Mammary epithelial cell (primary cell): ENCODE data around the gene SGF29.

Experiments used
- EZH2 ChIP-seq: IDR thresholded peaks from 2 replicates; pipeline ENCODE4 v1.6.1; 2012; ENCODE audit warnings: low read length, inconsistent platforms, borderline replicate concordance
- TF ChIP-seq, protein P1 (sequence below), 2 donors: IDR thresholded peaks in 1 of 2; conservative IDR thresholded peaks in 1 of 2; 2 replicates each; pipeline ENCODE4 v1.5.1; 2011 to 2012; ENCODE audit warnings: inconsistent platforms in 2 of 2, low read length in 2 of 2, mild to moderate bottlenecking in 2 of 2, control low read depth in 1 of 2, low read depth in 1 of 2; ENCODE audit not compliant: insufficient read depth in 1 of 2; ENCODE audit errors: extremely low read depth in 1 of 2

DNA sequence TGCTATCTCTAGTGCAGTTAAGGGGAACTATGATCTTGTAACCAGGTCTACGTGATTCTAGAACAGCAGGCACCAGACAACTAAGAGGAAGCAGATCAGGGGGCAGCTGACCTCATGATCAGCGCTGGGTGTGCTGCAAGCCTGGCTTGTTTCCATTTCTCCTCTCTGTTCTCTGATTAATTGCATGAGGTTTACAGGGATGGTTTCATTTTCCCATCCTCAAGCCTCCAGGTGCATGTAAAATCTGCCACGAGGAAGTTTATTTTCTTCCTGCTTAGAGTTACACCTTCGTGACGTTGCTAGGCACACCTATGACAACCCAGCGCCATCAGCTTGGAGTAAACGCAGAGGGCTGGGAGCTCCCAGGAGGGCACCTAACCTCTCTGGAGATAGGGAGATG, 10.6 kb upstream of the SGF29 start:
- no peak for TF ChIP-seq EZH2
- TF ChIP-seq, protein P1, sequence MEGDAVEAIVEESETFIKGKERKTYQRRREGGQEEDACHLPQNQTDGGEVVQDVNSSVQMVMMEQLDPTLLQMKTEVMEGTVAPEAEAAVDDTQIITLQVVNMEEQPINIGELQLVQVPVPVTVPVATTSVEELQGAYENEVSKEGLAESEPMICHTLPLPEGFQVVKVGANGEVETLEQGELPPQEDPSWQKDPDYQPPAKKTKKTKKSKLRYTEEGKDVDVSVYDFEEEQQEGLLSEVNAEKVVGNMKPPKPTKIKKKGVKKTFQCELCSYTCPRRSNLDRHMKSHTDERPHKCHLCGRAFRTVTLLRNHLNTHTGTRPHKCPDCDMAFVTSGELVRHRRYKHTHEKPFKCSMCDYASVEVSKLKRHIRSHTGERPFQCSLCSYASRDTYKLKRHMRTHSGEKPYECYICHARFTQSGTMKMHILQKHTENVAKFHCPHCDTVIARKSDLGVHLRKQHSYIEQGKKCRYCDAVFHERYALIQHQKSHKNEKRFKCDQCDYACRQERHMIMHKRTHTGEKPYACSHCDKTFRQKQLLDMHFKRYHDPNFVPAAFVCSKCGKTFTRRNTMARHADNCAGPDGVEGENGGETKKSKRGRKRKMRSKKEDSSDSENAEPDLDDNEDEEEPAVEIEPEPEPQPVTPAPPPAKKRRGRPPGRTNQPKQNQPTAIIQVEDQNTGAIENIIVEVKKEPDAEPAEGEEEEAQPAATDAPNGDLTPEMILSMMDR (conservative IDR thresholded peaks at IDR 0.05 in 1 of 2, IDR thresholded peaks at IDR 0.05 in 1 of 2; ENCODE audit: extremely low read depth in 1 of 2, insufficient read depth in 1 of 2, low read depth in 1 of 2, low read length in 2 of 2), result no peak
